ENCODE measurements around the gene MLPH.

The MLPH gene

GRCh38 chr2:237498341-237498740 is 11.3 kb downstream of the MLPH start:
- DNase-seq (ENCODE audit: low spot score), result no peak

- DNase-seq (ENCODE audit: low spot score), result no peak
Observed at GRCh38 chr2:237500681-237501424, 13.8 kb downstream of the MLPH start.

GRCh38 chr2:237501892-237502513 is 15.0 kb downstream of the MLPH start:
- DNase-seq (ENCODE audit: low spot score), result no peak

GRCh38 chr2:237503201-237503600 is 16.1 kb downstream of the MLPH start:
- no peak for DNase-seq (ENCODE audit: low spot score)

- no peak for DNase-seq (ENCODE audit: low spot score)
Observed at GRCh38 chr2:237505188-237505939, 18.3 kb downstream of the MLPH start.

GRCh38 chr2:237507512-237507911 is 20.5 kb downstream of the MLPH start:
- no peak for DNase-seq (ENCODE audit: low spot score)

- DNase-seq (ENCODE audit: low spot score), result no peak
Observed at GRCh38 chr2:237508361-237508760, 21.3 kb downstream of the MLPH start.

- no peak for DNase-seq (ENCODE audit: low spot score)
Observed at GRCh38 chr2:237509151-237509550, 22.1 kb downstream of the MLPH start.

GRCh38 chr2:237509905-237510304 is 22.9 kb downstream of the MLPH start:
- DNase-seq (ENCODE audit: low spot score), result no peak

GRCh38 chr2:237510502-237511217 is 23.6 kb downstream of the MLPH start:
- DNase-seq (ENCODE audit: low spot score), result no peak

- DNase-seq (ENCODE audit: low spot score), result no peak
Observed at GRCh38 chr2:237511433-237511832, 24.4 kb downstream of the MLPH start.

- no peak for DNase-seq (ENCODE audit: low spot score)
Observed at GRCh38 chr2:237511885-237512405, 24.9 kb downstream of the MLPH start.

GRCh38 chr2:237512774-237513466 is 25.9 kb downstream of the MLPH start:
- DNase-seq (ENCODE audit: low spot score), result peak; percentile 83

GRCh38 chr2:237513693-237514092 is 26.6 kb downstream of the MLPH start:
- no peak for DNase-seq (ENCODE audit: low spot score)

- DNase-seq (ENCODE audit: low spot score), result no peak
Observed at GRCh38 chr2:237514474-237515130, 27.6 kb downstream of the MLPH start.

GRCh38 chr2:237515166-237515565 is 28.1 kb downstream of the MLPH start:
- no peak for DNase-seq (ENCODE audit: low spot score)

GRCh38 chr2:237515621-237516275 is 28.7 kb downstream of the MLPH start:
- no peak for DNase-seq (ENCODE audit: low spot score)

GRCh38 chr2:237517163-237517562 is 30.1 kb downstream of the MLPH start:
- DNase-seq (ENCODE audit: low spot score), result no peak

- DNase-seq (ENCODE audit: low spot score), result no peak
Observed at GRCh38 chr2:237517990-237518389, 30.9 kb downstream of the MLPH start.

- DNase-seq (ENCODE audit: low spot score), result no peak
Observed at GRCh38 chr2:237519506-237520245, 32.6 kb downstream of the MLPH start.
